Breast epithelium (tissue), 4 donors: Measurements from ENCODE around the gene DENND1C. TPM values are rescaled to one million over a fixed set of nuclear protein-coding genes. Genes with fewer than 3 reads are reported as not detected.

ENCODE experiments used
- DNase-seq, 2 donors: peaks; one replicate each; pipeline ENCODE4 v3.0.0-alpha.2; 2019; ENCODE audit warnings: low spot score in 2 of 2
- H3K27ac ChIP-seq, 2 donors: fragments of 200-600 bp; sonication (generic) in 1 of 2; one replicate each; pipeline ENCODE4 v1.5.1; 2016 to 2019; ENCODE audit warnings: mild to moderate bottlenecking in 1 of 2
- H3K27me3 ChIP-seq, 2 donors: fragments of 200-600 bp; sonication (generic) in 1 of 2; one replicate each; pipeline versions ENCODE4 v1.5.1 to v1.6.0; 2017 to 2019; ENCODE audit warnings: control low read depth in 1 of 2, mild to moderate bottlenecking in 1 of 2
- H3K36me3 ChIP-seq: fragments of 200-600 bp; one replicate; pipeline ENCODE4 v1.5.1; 2019
- H3K4me1 ChIP-seq, 2 donors: fragments of 200-600 bp; sonication (generic); one replicate each; pipeline ENCODE4 v1.5.1; 2016 to 2019; ENCODE audit warnings: control low read depth in 1 of 2
- H3K4me3 ChIP-seq, 3 donors: fragments of 200-600 bp; sonication (generic); 1 replicate in 2 of 3; 2 replicates in 1 of 3; pipeline ENCODE4 v1.5.1; 2016 to 2019; ENCODE audit warnings: mild to moderate bottlenecking in 3 of 3, moderate library complexity in 2 of 3
- H3K9me3 ChIP-seq, 2 donors: fragments of 200-600 bp; sonication (generic) in 1 of 2; one replicate each; pipeline ENCODE4 v1.5.1; 2016 to 2019; ENCODE audit warnings: control low read depth in 1 of 2
- POLR2A ChIP-seq: fragments of 450-650 bp; IDR thresholded peaks from one replicate; pipeline ENCODE4 v1.6.1; 2016; ENCODE audit warnings: antibody characterized with exemption, mild to moderate bottlenecking, moderate library complexity
- POLR2AphosphoS5 ChIP-seq, 3 donors: sonication (generic); formaldehyde crosslinking; IDR thresholded peaks; one replicate each; pipeline ENCODE4 v1.6.1; 2017; ENCODE audit warnings: antibody characterized with exemption in 3 of 3
- intact Hi-C: fragments of 100-400 bp; cut with DNase I; formaldehyde crosslinking; loops from one replicate; pipeline ENCODE4 v1.15.1; 2023; ENCODE audit warnings: low total_unique reads
- total RNA-seq, 3 donors: library from RNA; depleted of rRNA; stranded (reverse); fragments of >200 nt; gene quantifications; one replicate each; pipeline ENCODE4 v1.1.0, GENCODE V29; 2016
- TF ChIP-seq, protein P1 (sequence below), 3 donors: fragments of 450-650 bp; IDR thresholded peaks; one replicate each; pipeline ENCODE4 v1.5.1; 2016 to 2017; ENCODE audit warnings: antibody characterized with exemption in 3 of 3, mild to moderate bottlenecking in 3 of 3, moderate library complexity in 3 of 3

Gene DENND1C
- total RNA-seq, 3 donors from 2014 or later = 1.3 to 3.2 (median 2.5) TPM

DNA sequence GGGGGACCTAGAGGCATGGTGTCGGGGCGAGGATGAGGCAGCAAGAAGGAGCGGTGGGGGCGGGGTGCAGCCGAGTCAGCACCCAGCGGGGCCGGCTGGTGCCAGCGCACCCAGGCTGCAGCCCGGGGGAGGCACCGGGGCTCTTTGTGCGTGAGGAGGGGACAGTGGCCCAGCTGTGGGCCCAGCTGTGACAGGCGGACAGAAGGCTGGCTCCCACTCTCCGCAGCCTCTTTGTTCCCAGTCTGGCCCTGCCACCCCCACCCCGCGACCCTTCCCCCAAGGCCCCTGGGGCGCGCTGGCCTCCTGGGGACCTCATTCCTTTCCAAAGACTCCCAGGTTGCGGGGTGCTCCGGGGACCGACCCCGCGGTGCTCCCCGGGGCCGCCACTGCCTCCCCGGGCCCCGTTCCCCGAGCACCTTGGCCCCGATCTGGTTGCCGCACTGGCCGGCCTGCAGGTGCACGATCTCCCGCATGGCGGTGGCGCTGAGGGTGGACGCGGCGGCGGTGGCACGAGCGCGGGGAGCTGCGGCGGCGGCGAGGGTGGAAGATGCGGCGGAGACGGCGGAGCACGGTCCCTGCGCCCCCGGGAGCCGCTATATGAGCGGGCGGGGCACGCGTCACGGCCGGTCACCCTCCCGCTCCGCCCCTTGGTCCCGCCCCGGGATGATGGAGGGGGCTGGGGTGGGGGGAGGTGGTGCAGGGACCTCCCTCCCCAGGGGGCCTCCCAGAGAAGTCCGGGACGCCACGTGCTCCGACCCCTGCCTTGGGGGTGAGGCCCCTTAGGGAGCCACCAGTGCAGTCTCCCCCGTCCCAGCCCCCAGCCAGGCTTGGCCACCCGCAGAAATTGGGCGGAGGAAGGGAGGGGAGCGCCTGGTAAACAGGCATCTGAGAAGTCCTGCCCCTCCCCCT lies 20.4 kb upstream of the DENND1C start, which contains the start of gene TUBB4A:
Gene TUBB4A (minus strand): TSS at position 570 of the 909 bp plus-strand sequence. CDS start 97 bp downstream, at position 473.
- H3K4me3 ChIP-seq = peak within 1 kb of the TSS; percentile 28 to 65 (median 40)
- no peak for DNase-seq
- H3K4me1 ChIP-seq = peaks cover 4 to 6% of the 10 kb centered on the region in 2 donors
- H3K9me3 ChIP-seq = no peaks in the 10 kb centered on the region
- no peak within 1 kb of the TSS for H3K27ac ChIP-seq
- intact Hi-C loops = no loop called here
- H3K36me3 ChIP-seq = no peaks in the 10 kb centered on the region
- H3K27me3 ChIP-seq = peaks cover 7 to 36% of the 10 kb centered on the region in 2 donors
- TF ChIP-seq POLR2AphosphoS5 (IDR thresholded peaks at IDR 0.05) (no peak), POLR2A (no peak)
- TF ChIP-seq, protein P1, sequence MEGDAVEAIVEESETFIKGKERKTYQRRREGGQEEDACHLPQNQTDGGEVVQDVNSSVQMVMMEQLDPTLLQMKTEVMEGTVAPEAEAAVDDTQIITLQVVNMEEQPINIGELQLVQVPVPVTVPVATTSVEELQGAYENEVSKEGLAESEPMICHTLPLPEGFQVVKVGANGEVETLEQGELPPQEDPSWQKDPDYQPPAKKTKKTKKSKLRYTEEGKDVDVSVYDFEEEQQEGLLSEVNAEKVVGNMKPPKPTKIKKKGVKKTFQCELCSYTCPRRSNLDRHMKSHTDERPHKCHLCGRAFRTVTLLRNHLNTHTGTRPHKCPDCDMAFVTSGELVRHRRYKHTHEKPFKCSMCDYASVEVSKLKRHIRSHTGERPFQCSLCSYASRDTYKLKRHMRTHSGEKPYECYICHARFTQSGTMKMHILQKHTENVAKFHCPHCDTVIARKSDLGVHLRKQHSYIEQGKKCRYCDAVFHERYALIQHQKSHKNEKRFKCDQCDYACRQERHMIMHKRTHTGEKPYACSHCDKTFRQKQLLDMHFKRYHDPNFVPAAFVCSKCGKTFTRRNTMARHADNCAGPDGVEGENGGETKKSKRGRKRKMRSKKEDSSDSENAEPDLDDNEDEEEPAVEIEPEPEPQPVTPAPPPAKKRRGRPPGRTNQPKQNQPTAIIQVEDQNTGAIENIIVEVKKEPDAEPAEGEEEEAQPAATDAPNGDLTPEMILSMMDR (IDR thresholded peaks at IDR 0.05) = no peak

DNA sequence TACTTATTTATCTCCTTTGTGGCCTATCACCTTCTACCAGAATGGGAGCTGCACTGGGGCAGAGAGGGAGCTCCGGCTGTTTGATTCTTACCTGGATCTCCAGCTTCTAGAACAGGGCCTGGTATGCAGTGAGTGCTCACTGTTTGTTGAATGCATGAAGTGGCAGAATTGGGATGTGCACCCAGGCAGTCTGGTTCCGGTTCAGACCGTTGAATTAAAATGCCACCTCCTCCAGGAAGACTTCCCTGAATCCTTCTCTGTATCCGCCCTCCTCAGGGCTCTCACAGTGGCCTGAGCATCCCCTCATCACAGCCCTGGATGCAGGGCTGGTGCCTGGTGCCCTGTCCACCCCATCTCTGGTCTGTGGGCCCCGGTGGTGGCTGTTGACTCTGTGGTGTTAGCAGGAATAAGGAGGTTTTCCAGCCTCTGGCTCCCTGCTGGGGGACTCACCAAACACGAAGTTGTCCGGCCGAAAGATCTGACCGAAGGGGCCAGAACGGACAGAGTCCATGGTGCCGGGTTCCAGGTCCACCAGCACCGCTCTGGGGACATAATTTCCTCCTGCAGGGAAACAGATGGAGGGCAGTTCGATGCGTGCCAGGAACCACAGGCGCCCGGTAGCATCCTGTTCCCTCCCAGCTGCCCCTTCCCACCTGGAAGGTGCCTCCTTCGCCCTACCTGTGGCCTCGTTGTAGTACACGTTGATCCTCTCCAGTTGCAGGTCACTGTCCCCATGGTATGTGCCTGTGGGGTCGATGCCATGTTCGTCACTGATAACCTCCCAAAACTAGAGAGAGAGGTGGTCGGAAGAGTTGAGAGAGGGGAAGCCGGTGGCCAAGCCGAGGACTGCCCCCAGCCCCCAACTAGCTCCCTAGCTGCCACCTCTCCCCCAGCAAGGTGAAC lies 19.5 kb upstream of the DENND1C start:
- H3K27ac ChIP-seq = no peak overlapping the region
- intact Hi-C loops = no loop called here
- no peaks in the 10 kb centered on the region for H3K9me3 ChIP-seq
- TF ChIP-seq POLR2AphosphoS5 (IDR thresholded peaks at IDR 0.05) = no peak
- no peak for TF ChIP-seq POLR2A
- TF ChIP-seq, protein P1 (IDR thresholded peaks at IDR 0.05) = no peak
- H3K36me3 ChIP-seq = no peaks in the 10 kb centered on the region
- no peak for DNase-seq
- H3K27me3 ChIP-seq = peaks cover 7 to 36% of the 10 kb centered on the region in 2 donors
- peaks cover 4 to 6% of the 10 kb centered on the region in 2 donors for H3K4me1 ChIP-seq
- peak overlapping the region in 1 of 3 donors; percentile 65 for H3K4me3 ChIP-seq

DNA sequence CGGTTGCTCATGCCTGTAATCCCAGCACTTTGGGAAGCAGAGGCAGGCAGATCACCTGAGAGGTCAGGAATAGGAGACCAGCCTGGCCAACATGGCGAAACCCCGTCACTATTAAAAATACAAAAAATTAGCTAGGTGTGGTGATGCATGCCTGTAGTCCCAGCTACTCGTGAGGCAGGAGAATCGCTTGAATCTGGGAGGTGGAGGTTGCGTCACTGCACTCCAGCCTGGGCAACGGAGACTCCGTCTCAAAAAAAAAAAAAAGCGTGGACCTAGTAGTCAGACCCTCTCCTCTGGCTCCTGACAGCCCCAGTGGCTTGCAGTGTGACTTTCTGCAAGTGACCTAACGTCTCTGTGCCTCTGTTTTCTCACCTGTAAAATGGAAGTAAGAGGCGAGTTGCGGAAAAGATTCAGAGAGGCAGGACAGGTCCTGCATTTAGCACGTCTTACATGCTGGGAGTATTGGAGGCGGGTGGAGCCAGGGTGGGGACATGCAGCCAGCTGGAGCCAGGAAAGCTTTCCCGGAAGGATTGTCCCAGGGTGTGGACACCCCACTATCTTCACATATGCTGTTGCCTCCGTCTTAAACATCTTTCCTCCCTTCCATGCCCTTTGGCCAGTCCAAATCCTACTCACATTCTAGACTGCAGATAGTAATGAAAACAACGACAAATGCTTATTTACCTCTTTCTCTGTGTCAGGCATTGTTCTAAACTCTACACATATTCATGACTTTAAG lies 17.6 kb upstream of the DENND1C start:
- no peaks in the 10 kb centered on the region for H3K9me3 ChIP-seq
- TF ChIP-seq POLR2A = no peak
- no peaks in the 10 kb centered on the region for H3K36me3 ChIP-seq
- no peak for DNase-seq
- H3K27me3 ChIP-seq = peaks cover 7 to 36% of the 10 kb centered on the region in 2 donors
- peaks cover 4 to 6% of the 10 kb centered on the region in 2 donors for H3K4me1 ChIP-seq
- H3K4me3 ChIP-seq = no peak overlapping the region
- H3K27ac ChIP-seq = no peak overlapping the region
- intact Hi-C loops = no loop called here

DNA sequence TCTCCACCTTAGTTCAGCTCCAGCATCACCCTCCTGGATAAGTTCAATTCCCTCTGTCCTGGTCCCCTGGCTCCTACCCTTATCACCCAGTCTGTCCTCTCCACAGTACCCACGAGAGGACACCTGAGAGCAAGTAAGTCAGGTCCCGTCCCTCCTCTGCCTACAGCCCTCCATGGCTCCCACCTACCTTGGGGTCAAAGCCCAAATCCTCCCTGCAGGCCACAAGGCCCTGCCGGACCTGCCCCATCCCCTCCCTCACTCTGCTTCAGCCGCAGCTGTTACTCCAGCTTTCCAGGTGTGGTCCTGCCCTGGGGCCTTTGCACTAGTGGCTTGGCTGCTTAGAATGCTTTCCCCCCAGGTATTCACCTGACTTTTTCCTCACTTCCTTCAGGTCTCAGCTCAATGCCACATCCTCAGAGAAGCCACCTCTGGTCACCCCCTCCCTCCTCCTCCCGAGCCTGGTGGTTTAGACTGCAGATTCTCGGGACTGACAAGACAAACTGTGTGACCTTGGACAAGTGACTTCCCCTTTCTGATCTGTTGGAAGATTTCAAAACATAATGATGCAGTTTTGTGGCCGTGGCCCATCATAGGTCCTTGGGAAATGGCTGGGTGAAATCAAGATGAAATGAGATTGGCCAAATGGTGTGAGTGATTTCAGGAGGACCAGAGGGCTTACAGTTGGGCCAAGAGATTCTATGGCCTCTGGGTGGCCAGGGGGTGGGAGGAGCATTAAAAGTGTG lies 16.9 kb upstream of the DENND1C start:
- Histone ChIP-seq H3K27me3 (peaks cover 7 to 33% of the 10 kb centered on the region in 2 donors), H3K36me3 (no peaks in the 10 kb centered on the region), H3K9me3 (no peaks in the 10 kb centered on the region), H3K27ac (no peak overlapping the region), H3K4me1 (peaks cover 4 to 6% of the 10 kb centered on the region in 2 donors), H3K4me3 (no peak overlapping the region)
- TF ChIP-seq POLR2AphosphoS5 (IDR thresholded peaks at IDR 0.05) = no peak
- TF ChIP-seq POLR2A = no peak
- TF ChIP-seq, protein P1 (IDR thresholded peaks at IDR 0.05) = no peak
- DNase-seq = no peak
- intact Hi-C loops = no loop called here
